Upper lobe of left lung (tissue), 4 donors: Measurements from ENCODE around the gene TEDDM1.

Source experiments
- EP300 ChIP-seq, 4 donors: sonication (generic); formaldehyde crosslinking; IDR thresholded peaks; one replicate each; pipeline ENCODE4 v1.5.1; 2017; ENCODE audit warnings: antibody characterized with exemption in 4 of 4, control low read depth in 2 of 4
- POLR2A ChIP-seq, 4 donors: fragments of 450-650 bp; IDR thresholded peaks; one replicate each; pipeline ENCODE4 v1.5.1; 2016 to 2017; ENCODE audit warnings: antibody characterized with exemption in 4 of 4, mild to moderate bottlenecking in 2 of 4
- POLR2AphosphoS5 ChIP-seq, 2 donors: sonication (generic); formaldehyde crosslinking; IDR thresholded peaks; one replicate each; pipeline ENCODE4 v1.5.1; 2017; ENCODE audit warnings: antibody characterized with exemption in 2 of 2
- TF ChIP-seq, protein P1 (sequence below), 6 experiments: fragments of 450-650 bp in 4 of 6; fragments of 200-600 bp in 2 of 6; sonication (generic) in 2 of 6; IDR thresholded peaks; one replicate each; pipeline ENCODE4 v1.5.1; 2016 to 2019; ENCODE audit warnings: antibody characterized with exemption in 6 of 6

GRCh38 chr1:182386980-182387379 is 13.5 kb downstream of the TEDDM1 start:
- peak in 1 of 4 donors; percentile 12 for TF ChIP-seq POLR2A (IDR thresholded peaks at IDR 0.05)
- TF ChIP-seq, protein P1, sequence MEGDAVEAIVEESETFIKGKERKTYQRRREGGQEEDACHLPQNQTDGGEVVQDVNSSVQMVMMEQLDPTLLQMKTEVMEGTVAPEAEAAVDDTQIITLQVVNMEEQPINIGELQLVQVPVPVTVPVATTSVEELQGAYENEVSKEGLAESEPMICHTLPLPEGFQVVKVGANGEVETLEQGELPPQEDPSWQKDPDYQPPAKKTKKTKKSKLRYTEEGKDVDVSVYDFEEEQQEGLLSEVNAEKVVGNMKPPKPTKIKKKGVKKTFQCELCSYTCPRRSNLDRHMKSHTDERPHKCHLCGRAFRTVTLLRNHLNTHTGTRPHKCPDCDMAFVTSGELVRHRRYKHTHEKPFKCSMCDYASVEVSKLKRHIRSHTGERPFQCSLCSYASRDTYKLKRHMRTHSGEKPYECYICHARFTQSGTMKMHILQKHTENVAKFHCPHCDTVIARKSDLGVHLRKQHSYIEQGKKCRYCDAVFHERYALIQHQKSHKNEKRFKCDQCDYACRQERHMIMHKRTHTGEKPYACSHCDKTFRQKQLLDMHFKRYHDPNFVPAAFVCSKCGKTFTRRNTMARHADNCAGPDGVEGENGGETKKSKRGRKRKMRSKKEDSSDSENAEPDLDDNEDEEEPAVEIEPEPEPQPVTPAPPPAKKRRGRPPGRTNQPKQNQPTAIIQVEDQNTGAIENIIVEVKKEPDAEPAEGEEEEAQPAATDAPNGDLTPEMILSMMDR (IDR thresholded peaks at IDR 0.05), result no peak
- peak in 1 of 2 donors; percentile 18 for TF ChIP-seq POLR2AphosphoS5 (IDR thresholded peaks at IDR 0.05)
- TF ChIP-seq EP300 (IDR thresholded peaks at IDR 0.05), result no peak
